ENCODE results near the gene PLD3. TPM values are rescaled to one million over a fixed set of nuclear protein-coding genes. Genes with fewer than 3 reads are reported as not detected.

PLD3 gene
- total and polyA plus RNA-seq, 10 donors = 61.3 to 589 (median 250) TPM

DNA sequence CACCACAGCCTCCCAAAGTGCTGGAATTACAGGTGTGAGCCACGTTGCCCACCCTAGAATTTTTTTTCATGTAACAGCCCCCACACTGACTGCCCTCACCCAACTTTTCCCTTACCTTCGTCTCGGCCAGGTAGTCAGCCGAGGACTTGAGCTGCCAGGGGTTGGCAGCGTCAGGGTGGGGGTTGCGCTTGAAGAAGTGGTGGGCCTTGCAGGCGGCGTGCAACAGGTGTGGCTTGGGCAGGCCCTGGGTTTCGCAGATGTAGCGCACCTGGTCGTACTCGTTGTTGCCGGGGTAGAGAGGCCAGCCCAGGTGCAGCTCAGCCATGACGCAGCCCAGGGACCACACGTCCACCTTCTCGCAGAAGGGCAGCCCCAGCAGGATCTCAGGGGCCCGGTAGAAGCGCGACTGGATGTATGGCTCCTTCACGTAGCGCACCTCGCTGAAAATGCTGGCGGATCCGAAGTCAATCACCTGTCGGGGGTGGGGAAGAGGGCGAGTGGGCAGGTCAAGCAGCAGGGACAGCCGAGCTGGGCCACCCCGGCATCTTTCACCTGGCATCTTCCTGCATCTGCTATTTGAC lies 35.3 kb downstream of the PLD3 start:
- 87 to 93% (median 88%) methylated on average over 27 to 28 of the region's 28 CpGs for WGBS, 5 donors
- no peaks in the 10 kb centered on the region for H3K9me3 ChIP-seq
- no peak for DNase-seq
- intact Hi-C loops (cut with DNase I; ENCODE audit: low total_unique reads) = no loop called here
- no peak overlapping the region for H3K27ac ChIP-seq
- no peaks in the 10 kb centered on the region for H3K27me3 ChIP-seq (replicated peaks in 1 of 7)
- H3K4me1 ChIP-seq = no peaks in the 10 kb centered on the region
- H3K4me3 ChIP-seq = no peak overlapping the region
- TF ChIP-seq, protein P1, sequence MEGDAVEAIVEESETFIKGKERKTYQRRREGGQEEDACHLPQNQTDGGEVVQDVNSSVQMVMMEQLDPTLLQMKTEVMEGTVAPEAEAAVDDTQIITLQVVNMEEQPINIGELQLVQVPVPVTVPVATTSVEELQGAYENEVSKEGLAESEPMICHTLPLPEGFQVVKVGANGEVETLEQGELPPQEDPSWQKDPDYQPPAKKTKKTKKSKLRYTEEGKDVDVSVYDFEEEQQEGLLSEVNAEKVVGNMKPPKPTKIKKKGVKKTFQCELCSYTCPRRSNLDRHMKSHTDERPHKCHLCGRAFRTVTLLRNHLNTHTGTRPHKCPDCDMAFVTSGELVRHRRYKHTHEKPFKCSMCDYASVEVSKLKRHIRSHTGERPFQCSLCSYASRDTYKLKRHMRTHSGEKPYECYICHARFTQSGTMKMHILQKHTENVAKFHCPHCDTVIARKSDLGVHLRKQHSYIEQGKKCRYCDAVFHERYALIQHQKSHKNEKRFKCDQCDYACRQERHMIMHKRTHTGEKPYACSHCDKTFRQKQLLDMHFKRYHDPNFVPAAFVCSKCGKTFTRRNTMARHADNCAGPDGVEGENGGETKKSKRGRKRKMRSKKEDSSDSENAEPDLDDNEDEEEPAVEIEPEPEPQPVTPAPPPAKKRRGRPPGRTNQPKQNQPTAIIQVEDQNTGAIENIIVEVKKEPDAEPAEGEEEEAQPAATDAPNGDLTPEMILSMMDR (IDR thresholded peaks at IDR 0.05 in 8 of 11, conservative IDR thresholded peaks at IDR 0.05 in 3 of 11) = no peak
- peak in 1 of 3 donors; percentile 25 for TF ChIP-seq POLR2AphosphoS5 (IDR thresholded peaks at IDR 0.05)
- peaks cover 0 to 23% (median 5%) of the 10 kb centered on the region in 6 donors for H3K36me3 ChIP-seq

DNA sequence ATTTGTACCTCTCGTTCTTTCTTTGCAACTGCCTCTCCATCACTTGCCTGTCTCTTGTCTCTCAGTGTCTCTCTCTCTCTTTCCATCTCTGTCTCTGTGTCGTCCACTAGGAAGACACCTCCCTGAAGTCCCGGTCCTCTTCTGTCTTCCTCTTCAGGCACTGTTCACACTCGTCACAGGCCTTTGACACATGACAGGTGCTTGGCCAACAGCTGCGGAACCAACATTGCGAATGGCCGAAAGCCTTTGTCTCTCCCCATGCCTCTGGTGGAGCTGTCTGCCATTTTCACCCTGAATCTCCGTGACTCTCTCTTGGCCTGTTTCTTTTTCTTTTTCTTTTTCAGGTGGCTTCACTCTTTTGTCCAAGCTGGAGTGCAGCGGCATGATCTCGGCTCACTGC lies 38.7 kb downstream of the PLD3 start:
- Histone ChIP-seq H3K4me1 (no peaks in the 10 kb centered on the region), H3K4me3 (no peak overlapping the region), H3K27ac (no peak overlapping the region), H3K36me3 (no peaks in the 10 kb centered on the region), H3K27me3 (replicated peaks in 1 of 7) (no peaks in the 10 kb centered on the region), H3K9me3 (no peaks in the 10 kb centered on the region)
- no peak for DNase-seq
- TF ChIP-seq, protein P1 (IDR thresholded peaks at IDR 0.05 in 8 of 11, conservative IDR thresholded peaks at IDR 0.05 in 3 of 11) = no peak
- no peak for TF ChIP-seq POLR2AphosphoS5 (IDR thresholded peaks at IDR 0.05)
- no peak for TF ChIP-seq POLR2A (IDR thresholded peaks at IDR 0.05)
- 89 to 95% (median 93%) methylated on average over 10 of the region's 10 CpGs for WGBS, 5 donors
- intact Hi-C loops (cut with DNase I; ENCODE audit: low total_unique reads) = no loop called here

DNA sequence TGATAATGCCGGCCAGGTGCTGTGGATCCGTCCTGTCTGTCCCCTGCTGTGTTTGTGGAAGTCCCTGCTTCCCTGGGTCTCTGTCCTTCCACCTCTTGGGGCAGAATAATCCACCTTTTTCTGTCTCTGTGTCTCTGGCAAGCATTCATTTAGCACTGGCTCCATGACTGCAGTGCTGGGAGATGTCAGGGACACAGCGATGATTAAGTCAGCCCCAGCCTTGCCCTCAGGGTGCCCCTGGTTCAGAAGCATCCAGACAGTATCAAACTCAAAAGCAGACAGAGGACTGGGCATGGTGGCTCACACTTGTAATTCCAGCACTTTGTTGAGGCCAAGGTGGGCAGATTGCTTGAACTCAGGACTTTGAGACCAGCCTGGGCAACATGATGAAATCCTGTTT lies 40.0 kb downstream of the PLD3 start:
- 82 to 100% (median 82%) methylated on average over 2 to 3 of the region's 3 CpGs for WGBS, 5 donors
- Histone ChIP-seq H3K27me3 (replicated peaks in 1 of 7) (no peaks in the 10 kb centered on the region), H3K27ac (no peak overlapping the region), H3K9me3 (no peaks in the 10 kb centered on the region), H3K4me3 (no peak overlapping the region), H3K4me1 (no peaks in the 10 kb centered on the region), H3K36me3 (no peaks in the 10 kb centered on the region)
- TF ChIP-seq POLR2AphosphoS5 (IDR thresholded peaks at IDR 0.05) (no peak), POLR2A (IDR thresholded peaks at IDR 0.05) (no peak)
- TF ChIP-seq, protein P1 (IDR thresholded peaks at IDR 0.05 in 8 of 11, conservative IDR thresholded peaks at IDR 0.05 in 3 of 11) = no peak
- DNase-seq = no peak
- intact Hi-C loops (cut with DNase I; ENCODE audit: low total_unique reads) = no loop called here

DNA sequence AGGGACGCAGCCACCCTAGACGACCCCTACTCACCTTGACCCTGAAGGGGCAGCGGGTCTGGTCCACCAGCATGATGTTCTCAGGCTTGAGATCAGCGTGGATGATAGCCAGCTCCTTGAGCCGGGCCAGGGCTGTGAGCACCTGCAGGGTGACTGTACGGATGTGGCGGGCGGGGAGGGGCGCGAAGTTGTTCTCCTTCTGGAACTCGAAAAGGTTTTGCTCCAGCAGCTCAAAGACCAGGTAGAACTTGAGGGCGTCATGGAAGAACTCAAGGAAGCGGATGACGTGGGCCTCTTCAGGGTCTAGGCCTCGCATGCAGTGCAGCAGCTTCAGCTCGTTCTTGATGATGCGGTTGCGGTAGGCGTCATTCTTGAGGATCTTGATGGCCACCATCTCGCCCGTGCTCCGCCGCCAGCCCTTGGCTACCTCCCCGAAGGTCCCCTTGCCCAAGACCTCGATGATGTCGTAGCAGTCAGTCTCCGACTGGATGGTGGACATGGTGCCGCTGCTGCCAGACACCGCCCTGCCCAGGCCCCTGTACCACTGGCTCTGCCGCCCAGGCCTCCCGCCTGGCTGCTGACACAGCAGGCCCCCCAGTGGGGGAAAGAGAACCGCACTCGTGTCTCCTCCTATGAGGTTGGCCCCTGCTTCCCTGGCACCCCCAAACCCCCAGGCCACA lies 41.0 kb downstream of the PLD3 start:
- no peak overlapping the region for H3K4me3 ChIP-seq
- no peaks in the 10 kb centered on the region for H3K27me3 ChIP-seq (replicated peaks in 1 of 7)
- DNase-seq = no peak
- no peaks in the 10 kb centered on the region for H3K9me3 ChIP-seq
- WGBS, 5 donors = 90 to 96% (median 94%) methylated on average over 21 to 33 of the region's 33 CpGs
- H3K4me1 ChIP-seq = no peaks in the 10 kb centered on the region
- intact Hi-C loops (cut with DNase I; ENCODE audit: low total_unique reads) = no loop called here
- H3K27ac ChIP-seq = no peak overlapping the region
- H3K36me3 ChIP-seq = no peaks in the 10 kb centered on the region
- no peak for TF ChIP-seq POLR2A (IDR thresholded peaks at IDR 0.05)
- TF ChIP-seq, protein P1 (IDR thresholded peaks at IDR 0.05 in 8 of 11, conservative IDR thresholded peaks at IDR 0.05 in 3 of 11) = no peak
- TF ChIP-seq POLR2AphosphoS5 (IDR thresholded peaks at IDR 0.05) = no peak

Data from spleen (tissue), 11 donors.